ENCODE measurements around the gene PPFIA3. TPM values are rescaled to one million over a fixed set of nuclear protein-coding genes. Genes with fewer than 3 reads are reported as not detected.
"Not testable (repeated sequence)": the region's sequence is repeated elsewhere in the genome, so short reads cannot be mapped to it uniquely, and the experiment has no call there.

PPFIA3 gene
- total RNA-seq, 2 experiments from 2014 or later, result 3.9 to 5.1 TPM

- peaks cover 44% of the 10 kb centered on the region for H3K27me3 Mint-ChIP-seq
- DNase-seq, result peak; percentile 33
- POLR2A ChIA-PET, result not testable (repeated sequence)
Measured at GRCh38 chr19:49074869-49075268, 44.5 kb upstream of the PPFIA3 start.

GRCh38 chr19:49080392-49080791, 39.0 kb upstream of the PPFIA3 start:
- intact Hi-C loops (cut with micrococcal nuclease), result no loop called here
- H3K4me1 Mint-ChIP-seq (ENCODE audit: low read depth), result peaks cover 6% of the 10 kb centered on the region
- DNase-seq, result no peak
- ChIA-PET CTCF (interaction anchor here (1.6 to 3.9 kb wide), 2 partner anchors 18 to 118 kb away, joined by 3 to 18 read pairs; no protein-coding TSS in a partner anchor), POLR2A (no interaction called here)
- H3K9me3 Mint-ChIP-seq, result no peaks in the 10 kb centered on the region
- peaks cover 6% of the 10 kb centered on the region for H3K27me3 Mint-ChIP-seq
- no peak overlapping the region for H3K27ac Mint-ChIP-seq
- H3K36me3 Mint-ChIP-seq (ENCODE audit: low read depth), result peaks cover 2% of the 10 kb centered on the region
- no peak overlapping the region for H3K4me3 Mint-ChIP-seq
- ATAC-seq, result no peak
- TF ChIP-seq CTCF (IDR thresholded peaks at IDR 0.05), result no peak

More at GRCh38 chr19:49074869-49075268, 44.5 kb upstream of the PPFIA3 start:
- H3K4me1 Mint-ChIP-seq (ENCODE audit: low read depth); H3K9me3 Mint-ChIP-seq; intact Hi-C loops (cut with micrococcal nuclease); ATAC-seq; H3K36me3 Mint-ChIP-seq (ENCODE audit: low read depth); H3K4me3 Mint-ChIP-seq; H3K27ac Mint-ChIP-seq: not testable (repeated sequence)
- TF ChIP-seq CTCF (IDR thresholded peaks at IDR 0.05), result peak; percentile 62
- CTCF ChIA-PET, result interaction anchor here (1.0 to 2.4 kb wide), 5 partner anchors 12 to 150 kb away, joined by 3 to 8 read pairs (median 4); partner anchors contain the start of gene CGB7

- intact Hi-C loops (cut with micrococcal nuclease), result no loop called here
Measured at GRCh38 chr19:49081273-49081672, 38.1 kb upstream of the PPFIA3 start.

GRCh38 chr19:49084206-49085019, 34.9 kb upstream of the PPFIA3 start:
- H3K9me3 Mint-ChIP-seq, result no peaks in the 10 kb centered on the region
- ATAC-seq (no peak), DNase-seq (no peak)
- ChIA-PET POLR2A (no interaction called here), CTCF (interaction anchor here (0.7 to 2.7 kb wide), 3 partner anchors 10 to 21 kb away, joined by 3 to 7 read pairs (median 3); no protein-coding TSS in a partner anchor)
- peak overlapping the region; percentile 94 for H3K27ac Mint-ChIP-seq
- peaks cover 28% of the 10 kb centered on the region for H3K4me1 Mint-ChIP-seq (ENCODE audit: low read depth)
- intact Hi-C loops (cut with micrococcal nuclease), result no loop called here
- no peaks in the 10 kb centered on the region for H3K27me3 Mint-ChIP-seq
- peak overlapping the region; percentile 99 for H3K4me3 Mint-ChIP-seq
- H3K36me3 Mint-ChIP-seq (ENCODE audit: low read depth), result peaks cover 28% of the 10 kb centered on the region
- TF ChIP-seq CTCF (IDR thresholded peaks at IDR 0.05), result no peak

More at GRCh38 chr19:49081273-49081672, 38.1 kb upstream of the PPFIA3 start:
- ATAC-seq (no peak), DNase-seq (no peak)
- no peak for TF ChIP-seq CTCF (IDR thresholded peaks at IDR 0.05)
- peaks cover 2% of the 10 kb centered on the region for H3K27me3 Mint-ChIP-seq
- CTCF ChIA-PET, result interaction anchor here (1.6 to 3.9 kb wide), 2 partner anchors 17 to 118 kb away, joined by 3 to 18 read pairs; no protein-coding TSS in a partner anchor
- peaks cover 8% of the 10 kb centered on the region for H3K36me3 Mint-ChIP-seq (ENCODE audit: low read depth)
- H3K4me1 Mint-ChIP-seq (ENCODE audit: low read depth), result peaks cover 10% of the 10 kb centered on the region
- POLR2A ChIA-PET, result no interaction called here
- H3K4me3 Mint-ChIP-seq, result no peak overlapping the region
- no peak overlapping the region for H3K27ac Mint-ChIP-seq
- no peaks in the 10 kb centered on the region for H3K9me3 Mint-ChIP-seq
